Activated naive CD4-positive, alpha-beta T cell treated with anti-CD3 and anti-CD28 coated beads, Interleukin-2, amount 10 ng/mL, durations not matched to agents 7 days and 5 days (primary cell): Measurements from ENCODE around the gene FGL2.

ENCODE experiments used
- CTCF ChIA-PET: fragments of 350-600 bp; sonication (Branson Sonifier 250); formaldehyde crosslinking; loops from one replicate; lab custom pipeline; 2021; ENCODE audit warnings: antibody characterized with exemption; lab: Charles Lee
- DNase-seq: peaks from one replicate; pipeline ENCODE4 v3.0.0-alpha.2; 2020
- H3K27ac Mint-ChIP-seq: one replicate; pipeline ENCODE4 v1.8.0; 2021; ENCODE audit warnings: mild to moderate bottlenecking, moderate library complexity, mixed read lengths
- H3K27me3 Mint-ChIP-seq: one replicate; pipeline ENCODE4 v1.8.0; 2021; ENCODE audit warnings: mild to moderate bottlenecking, mixed read lengths
- H3K36me3 Mint-ChIP-seq: one replicate; pipeline ENCODE4 v1.8.0; 2021; ENCODE audit warnings: mixed read lengths
- H3K4me1 Mint-ChIP-seq: one replicate; pipeline ENCODE4 v1.8.0; 2021; ENCODE audit warnings: mixed read lengths
- H3K4me3 Mint-ChIP-seq: one replicate; pipeline ENCODE4 v1.8.0; 2021; ENCODE audit warnings: mild to moderate bottlenecking, moderate library complexity, mixed read lengths
- H3K9me3 Mint-ChIP-seq: one replicate; pipeline ENCODE4 v1.8.0; 2021; ENCODE audit warnings: mixed read lengths

Gene FGL2

GRCh38 chr7:77199013-77199966 lies at the start of gene FGL2:
Gene FGL2 (minus strand): TSS chr7:77199819. CDS start chr7:77199793, 26 bp downstream.
- Mint-ChIP-seq H3K36me3 (peaks cover 3% of the 10 kb centered on the region), H3K9me3 (no peaks in the 10 kb centered on the region), H3K27ac (peak within 1 kb of the TSS; percentile 67), H3K27me3 (peaks cover 5% of the 10 kb centered on the region), H3K4me1 (peaks cover 35% of the 10 kb centered on the region), H3K4me3 (peak within 1 kb of the TSS; percentile 63)
- CTCF ChIA-PET, result interaction anchor here (0.9 to 2.0 kb wide), 3 partner anchors 38 to 49 kb away, joined by 3 to 7 read pairs (median 7); no protein-coding TSS in a partner anchor
- peak; percentile 56 for DNase-seq

GRCh38 chr7:77248154-77248553 lies 48.5 kb upstream of the FGL2 start:
- no peak overlapping the region for H3K4me3 Mint-ChIP-seq
- H3K27me3 Mint-ChIP-seq, result no peaks in the 10 kb centered on the region
- H3K36me3 Mint-ChIP-seq, result no peaks in the 10 kb centered on the region
- no peaks in the 10 kb centered on the region for H3K9me3 Mint-ChIP-seq
- no peak overlapping the region for H3K27ac Mint-ChIP-seq
- no peak for DNase-seq
- CTCF ChIA-PET, result interaction anchor here (0.9 to 3.3 kb wide), 9 partner anchors 10 to 510 kb away, joined by 3 to 33 read pairs (median 10); partner anchors contain the start of genes CCDC146 and FGL2
- H3K4me1 Mint-ChIP-seq, result peaks cover 4% of the 10 kb centered on the region

GRCh38 chr7:77247206-77247850 lies 47.7 kb upstream of the FGL2 start:
- no peak overlapping the region for H3K4me3 Mint-ChIP-seq
- peaks cover 4% of the 10 kb centered on the region for H3K4me1 Mint-ChIP-seq
- DNase-seq, result peak; percentile 93
- no peaks in the 10 kb centered on the region for H3K9me3 Mint-ChIP-seq
- H3K27ac Mint-ChIP-seq, result no peak overlapping the region
- CTCF ChIA-PET, result interaction anchor here (0.6 to 3.3 kb wide), 20 partner anchors 8 to 125 kb away, joined by 3 to 33 read pairs (median 8); partner anchors contain the start of genes CCDC146 and FGL2
- peaks cover under 1% of the 10 kb centered on the region for H3K36me3 Mint-ChIP-seq
- H3K27me3 Mint-ChIP-seq, result no peaks in the 10 kb centered on the region

- H3K9me3 Mint-ChIP-seq, result no peaks in the 10 kb centered on the region
- H3K4me1 Mint-ChIP-seq, result peaks cover 4% of the 10 kb centered on the region
- no peak overlapping the region for H3K4me3 Mint-ChIP-seq
- peaks cover 3% of the 10 kb centered on the region for H3K36me3 Mint-ChIP-seq
- no peak overlapping the region for H3K27ac Mint-ChIP-seq
- DNase-seq, result no peak
- H3K27me3 Mint-ChIP-seq, result no peaks in the 10 kb centered on the region
- CTCF ChIA-PET, result interaction anchor here (1.0 to 3.3 kb wide), 8 partner anchors 12 to 124 kb away, joined by 3 to 33 read pairs (median 12); partner anchors contain the start of gene CCDC146
Measured at GRCh38 chr7:77246026-77246640, 46.5 kb upstream of the FGL2 start.

- Mint-ChIP-seq H3K27ac (no peak overlapping the region), H3K4me3 (no peak overlapping the region), H3K9me3 (no peaks in the 10 kb centered on the region), H3K27me3 (no peaks in the 10 kb centered on the region), H3K4me1 (peaks cover 6% of the 10 kb centered on the region), H3K36me3 (peaks cover 3% of the 10 kb centered on the region)
- CTCF ChIA-PET, result interaction anchor here (1.2 to 3.3 kb wide), 3 partner anchors 52 to 119 kb away, joined by 4 to 33 read pairs (median 10); no protein-coding TSS in a partner anchor
- DNase-seq, result no peak
Measured at GRCh38 chr7:77245015-77245755, 45.6 kb upstream of the FGL2 start.

GRCh38 chr7:77244222-77244934 lies 44.8 kb upstream of the FGL2 start:
- CTCF ChIA-PET, result interaction anchor here (1.2 to 1.5 kb wide), 2 partner anchors 88 to 118 kb away, joined by 3 to 4 read pairs; no protein-coding TSS in a partner anchor
- H3K36me3 Mint-ChIP-seq, result peaks cover 4% of the 10 kb centered on the region
- H3K4me1 Mint-ChIP-seq, result peaks cover 14% of the 10 kb centered on the region
- H3K4me3 Mint-ChIP-seq, result no peak overlapping the region
- no peaks in the 10 kb centered on the region for H3K9me3 Mint-ChIP-seq
- no peaks in the 10 kb centered on the region for H3K27me3 Mint-ChIP-seq
- no peak for DNase-seq
- H3K27ac Mint-ChIP-seq, result no peak overlapping the region

GRCh38 chr7:77242554-77242953 lies 42.9 kb upstream of the FGL2 start:
- Mint-ChIP-seq H3K4me1 (peaks cover 22% of the 10 kb centered on the region), H3K9me3 (no peaks in the 10 kb centered on the region), H3K36me3 (peaks cover 8% of the 10 kb centered on the region), H3K27ac (no peak overlapping the region), H3K27me3 (no peaks in the 10 kb centered on the region), H3K4me3 (no peak overlapping the region)
- no peak for DNase-seq
- CTCF ChIA-PET, result no interaction called here

GRCh38 chr7:77242068-77242467 lies 42.4 kb upstream of the FGL2 start:
- Mint-ChIP-seq H3K4me3 (no peak overlapping the region), H3K9me3 (no peaks in the 10 kb centered on the region), H3K4me1 (peaks cover 22% of the 10 kb centered on the region), H3K36me3 (peaks cover 8% of the 10 kb centered on the region), H3K27me3 (no peaks in the 10 kb centered on the region), H3K27ac (no peak overlapping the region)
- CTCF ChIA-PET, result no interaction called here
- DNase-seq, result no peak

- H3K4me3 Mint-ChIP-seq, result no peak overlapping the region
- no peak for DNase-seq
- H3K9me3 Mint-ChIP-seq, result no peaks in the 10 kb centered on the region
- peaks cover 8% of the 10 kb centered on the region for H3K36me3 Mint-ChIP-seq
- no peak overlapping the region for H3K27ac Mint-ChIP-seq
- CTCF ChIA-PET, result interaction anchor here (0.9 to 2.5 kb wide), 5 partner anchors 8 to 40 kb away, joined by 3 to 10 read pairs (median 4); partner anchors contain the start of gene FGL2
- H3K27me3 Mint-ChIP-seq, result no peaks in the 10 kb centered on the region
- peaks cover 18% of the 10 kb centered on the region for H3K4me1 Mint-ChIP-seq
Measured at GRCh38 chr7:77239471-77239870, 39.9 kb upstream of the FGL2 start.

GRCh38 chr7:77238703-77239136 lies 39.1 kb upstream of the FGL2 start:
- peaks cover 8% of the 10 kb centered on the region for H3K36me3 Mint-ChIP-seq
- no peak for DNase-seq
- H3K4me1 Mint-ChIP-seq, result peaks cover 18% of the 10 kb centered on the region
- H3K4me3 Mint-ChIP-seq, result no peak overlapping the region
- no peak overlapping the region for H3K27ac Mint-ChIP-seq
- no peaks in the 10 kb centered on the region for H3K9me3 Mint-ChIP-seq
- CTCF ChIA-PET, result interaction anchor here (1.0 to 2.9 kb wide), 4 partner anchors 9 to 38 kb away, joined by 3 to 10 read pairs (median 6); partner anchors contain the start of gene FGL2
- no peaks in the 10 kb centered on the region for H3K27me3 Mint-ChIP-seq

GRCh38 chr7:77235276-77235675 lies 35.7 kb upstream of the FGL2 start:
- no peak overlapping the region for H3K4me3 Mint-ChIP-seq

GRCh38 chr7:77232467-77232866 lies 32.8 kb upstream of the FGL2 start:
- Mint-ChIP-seq H3K36me3 (peaks cover 10% of the 10 kb centered on the region), H3K4me1 (no peaks in the 10 kb centered on the region), H3K27me3 (no peaks in the 10 kb centered on the region), H3K27ac (no peak overlapping the region), H3K9me3 (peaks cover 10% of the 10 kb centered on the region), H3K4me3 (no peak overlapping the region)
- CTCF ChIA-PET, result interaction anchor here (1.0 kb wide), 1 partner anchor 14 kb away, joined by 5 read pairs; no protein-coding TSS in a partner anchor
- DNase-seq, result no peak

More at GRCh38 chr7:77235276-77235675, 35.7 kb upstream of the FGL2 start:
- CTCF ChIA-PET, result interaction anchor here (1.9 kb wide), 1 partner anchor 11 kb away, joined by 8 read pairs; no protein-coding TSS in a partner anchor
- Mint-ChIP-seq H3K4me1 (peaks cover 17% of the 10 kb centered on the region), H3K9me3 (peaks cover 8% of the 10 kb centered on the region), H3K27ac (no peak overlapping the region), H3K27me3 (no peaks in the 10 kb centered on the region), H3K36me3 (peaks cover 12% of the 10 kb centered on the region)
- no peak for DNase-seq
